K562 (cell line): ENCODE measurements around the gene TCF12. TPM values are rescaled to one million over a fixed set of nuclear protein-coding genes. Genes with fewer than 3 reads are reported as not detected.

ENCODE experiments used
- ATAC-seq: fragments of 200-7000 bp; cut with Tn5 transposase; 3 replicates; pipeline ENCODE4 v1.9.1; 2020; ENCODE audit warnings: moderate library complexity
- BruUV-seq: library from RNA; stranded (reverse); fragments of 400-500 nt; replicated peaks from 2 replicates; lab custom pipeline; 2021; lab: Mats Ljungman, UMichigan
- CTCF ChIA-PET: fragments of 300-600 bp; formaldehyde crosslinking; extraction: SDS; loops from one replicate; lab custom pipeline; 2021; ENCODE audit warnings: low intra/inter-chr PET ratio; lab: Yijun Ruan, JAX
- POLR2A ChIA-PET: fragments of 300-600, 350-650 bp; sonication (Branson Sonifier 250); formaldehyde crosslinking; extraction: SDS; loops from one replicate; lab custom pipeline; 2021; ENCODE audit warnings: antibody characterized with exemption, inconsistent platforms; lab: Yijun Ruan, JAX
- DNase-seq, 4 experiments: peaks; one replicate each; pipeline versions ENCODE4 v3.0.0 to v3.0.0-alpha.2; 2011 to 2018; ENCODE audit warnings: low spot score in 3 of 4, mixed read lengths in 3 of 4; ENCODE audit errors: extremely low read depth in 1 of 4
- FAIRE-seq: peaks from 2 replicates; lab custom pipeline; 2011; peaks lifted over from hg19 to GRCh38; lab: Jason Lieb, UNC
- H2AFZ ChIP-seq: 2 replicates; pipeline ENCODE4 v1.6.0; 2011; ENCODE audit warnings: low read depth, low read length, control low read depth, inconsistent platforms
- H3K27ac ChIP-seq: fragments of 200-600 bp; 3 replicates; pipeline ENCODE4 v1.8.0; 2011; ENCODE audit warnings: low read depth, mild to moderate bottlenecking, control low read depth, inconsistent platforms, low read length, moderate library complexity, mixed read lengths; ENCODE audit errors: extremely low read depth
- H3K27me3 ChIP-seq, 2 experiments: fragments of 300-600 bp in 1 of 2; 2 replicates in 1 of 2; 3 replicates in 1 of 2; pipeline versions ENCODE4 v1.6.0 to v1.8.0; 2011; ENCODE audit warnings: inconsistent platforms in 2 of 2, low read length in 2 of 2, mild to moderate bottlenecking in 1 of 2, mixed read lengths in 1 of 2, moderate library complexity in 1 of 2; ENCODE audit not compliant: control insufficient read depth in 2 of 2, insufficient read depth in 2 of 2
- H3K36me3 ChIP-seq: fragments of 300-600 bp; 3 replicates; pipeline ENCODE4 v1.8.0; 2011; ENCODE audit warnings: mild to moderate bottlenecking, low read length, inconsistent platforms; ENCODE audit not compliant: control insufficient read depth, insufficient read depth
- H3K4me1 ChIP-seq, 2 experiments: fragments of 200-600 bp in 1 of 2; replicated peaks in 1 of 2; 2 replicates in 1 of 2; 3 replicates in 1 of 2; pipeline versions ENCODE4 v1.5.1 to v1.8.0; 2011; ENCODE audit warnings: inconsistent platforms in 2 of 2, low read length in 2 of 2, mild to moderate bottlenecking in 1 of 2, mixed read lengths in 1 of 2, moderate library complexity in 1 of 2; ENCODE audit not compliant: control insufficient read depth in 2 of 2, insufficient read depth in 2 of 2
- H3K4me2 ChIP-seq: 2 replicates; pipeline ENCODE4 v1.6.1; 2011; ENCODE audit warnings: low read length, control low read depth, inconsistent platforms, mixed read lengths; ENCODE audit not compliant: insufficient read depth
- H3K4me3 ChIP-seq: fragments of 200-600 bp; sonication (generic), shearing (Covaris generic); 2 replicates; pipeline ENCODE4 v1.5.1; 2016; ENCODE audit warnings: control low read depth, inconsistent platforms
- H3K79me2 ChIP-seq: fragments of 200-600 bp; 3 replicates; pipeline ENCODE4 v1.8.0; 2011; ENCODE audit warnings: low read length, inconsistent platforms; ENCODE audit not compliant: control insufficient read depth, insufficient read depth
- H3K9ac ChIP-seq, 2 experiments: 2 replicates each; pipeline versions ENCODE4 v1.6.0 to v1.6.1; 2011; ENCODE audit warnings: low read depth in 2 of 2, low read length in 2 of 2, control low read depth in 1 of 2, inconsistent platforms in 1 of 2, mild to moderate bottlenecking in 1 of 2, mixed read lengths in 1 of 2; ENCODE audit not compliant: insufficient read depth in 1 of 2
- H3K9me1 ChIP-seq: one replicate; pipeline ENCODE4 v1.6.0; 2011; ENCODE audit warnings: inconsistent platforms, mild to moderate bottlenecking, low read length, moderate library complexity; ENCODE audit not compliant: control insufficient read depth, insufficient read depth
- H3K9me3 ChIP-seq: replicated peaks from 2 replicates; pipeline ENCODE4 v1.5.1; 2011; ENCODE audit warnings: low read depth, low read length, inconsistent platforms; ENCODE audit not compliant: control insufficient read depth, insufficient read depth
- H4K20me1 ChIP-seq: replicated peaks from 2 replicates; pipeline ENCODE4 v1.6.1; 2011; ENCODE audit warnings: low read length, inconsistent platforms, mixed read lengths; ENCODE audit not compliant: control insufficient read depth, insufficient read depth
- HNRNPLL ChIP-seq: fragments of 200-400 bp; formaldehyde crosslinking; IDR thresholded peaks from 2 replicates; pipeline ENCODE4 v1.6.1; 2017; ENCODE audit warnings: low read length, low read depth, mild to moderate bottlenecking; ENCODE audit not compliant: poor library complexity, severe bottlenecking
- PBX2 ChIP-seq, 2 experiments: IDR thresholded peaks in 1 of 2; conservative IDR thresholded peaks in 1 of 2; 2 replicates each; pipeline ENCODE4 v1.6.1; 2016; ENCODE audit warnings: low read depth in 2 of 2, mild to moderate bottlenecking in 1 of 2, missing compliant biosample characterization in 1 of 2, missing genetic modification characterization in 1 of 2, moderate library complexity in 1 of 2
- WGBS: fragments of 100-300 bp; shearing (Covaris generic); methylation state at CpG from one replicate; pipeline ENCODE4 v1.1.6; 2016; ENCODE audit warnings: low coverage, mixed read lengths; ENCODE audit not compliant: insufficient coverage; ENCODE audit errors: missing lambda C conversion rate; 5-methylcytosine and 5-hydroxymethylcytosine counted together
- in situ Hi-C: fragments of 300-500 bp; cut with MboI; formaldehyde crosslinking; loops from 4 replicates; pipeline ENCODE4 v1.15.0; 2018; ENCODE audit warnings: inconsistent platforms, mixed read lengths
- intact Hi-C: fragments of 100-400 bp; cut with micrococcal nuclease; formaldehyde crosslinking; loops from 2 replicates; pipeline ENCODE4 v1.14.2; 2022
- polyA plus RNA-seq, 8 experiments: library from polyadenylated mRNA; depleted of rRNA in 4 of 8; stranded (reverse) in 5 of 8; unstranded in 3 of 8; fragments of >200 nt; fragmentation: Nextera tagmentation in 2 of 8; fragmentation: Illumina TruSeq in 1 of 8; extraction: Ambion mirVana in 2 of 8; extraction: Trizol in 1 of 8; gene quantifications; 2 replicates each; pipeline versions ENCODE4 v1.2.1 to v1.2.3, GENCODE V29; 2011 to 2014; ENCODE audit warnings: inconsistent platforms in 1 of 8, missing spikeins in 1 of 8
- total RNA-seq, 7 experiments: library from RNA; depleted of rRNA in 6 of 7; stranded (reverse); fragments of >200 nt in 6 of 7; fragmentation: Illumina TruSeq in 2 of 7; extraction: Trizol in 2 of 7; gene quantifications; 2 replicates each; pipeline versions ENCODE4 v1.2.1 to v1.2.3, GENCODE V29; 2011 to 2021; ENCODE audit warnings: low replicate concordance in 1 of 7

TCF12 gene
- total and polyA plus RNA-seq, 9 of the 15 experiments (the other 6 are each of a cell fraction or from before 2014, with no cell fraction given), result 10.5 to 132 (median 52.9) TPM

DNA sequence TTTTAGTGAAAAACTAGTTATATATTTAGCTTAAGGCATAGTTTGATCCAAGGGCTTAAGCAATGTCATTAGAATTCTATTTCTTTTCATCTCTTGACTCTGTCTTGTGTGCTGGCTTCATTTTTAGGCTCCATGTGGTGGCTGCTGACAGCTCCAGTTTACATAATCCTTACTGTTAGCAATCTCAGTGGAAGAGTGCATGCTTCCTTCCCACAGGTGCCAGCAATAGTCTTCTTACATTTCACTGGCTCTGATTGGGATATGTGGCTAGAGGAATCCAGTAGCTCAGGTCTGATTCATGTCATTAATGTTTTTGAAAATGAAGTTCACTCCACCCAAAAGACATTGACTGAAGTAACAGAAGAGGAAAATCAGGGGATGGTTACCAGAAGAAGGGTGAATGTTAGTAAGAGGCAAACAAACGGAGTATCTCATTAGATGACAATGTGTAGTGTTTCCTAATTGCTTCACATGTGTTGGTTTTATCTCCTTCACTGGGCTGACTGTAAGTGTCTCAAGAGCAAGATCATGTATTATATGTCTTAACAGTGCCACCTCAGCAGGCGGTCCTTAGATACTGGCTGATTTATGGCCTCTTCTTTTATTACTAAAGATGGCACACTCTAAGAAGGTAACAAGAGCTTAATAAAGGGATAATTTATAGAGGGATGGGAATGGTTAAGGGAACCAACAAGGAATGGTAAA is 25.6 kb upstream of the TCF12 start:
- Histone ChIP-seq H2AFZ (no peak overlapping the region), H3K27ac (no peak overlapping the region), H3K4me3 (no peak overlapping the region), H3K4me2 (no peak overlapping the region), H3K9me1 (no peaks in the 10 kb centered on the region), H3K9me3 (no peaks in the 10 kb centered on the region), H3K79me2 (peaks cover 3% of the 10 kb centered on the region; the same call in 1 of the 3 replicates), H3K27me3 (no peaks in the 10 kb centered on the region), H3K4me1 (peaks cover 0 to 14% of the 10 kb centered on the region in 2 experiments; a peak in 4 of 5 replicates), H3K36me3 (no peaks in the 10 kb centered on the region), H3K9ac (no peak overlapping the region), H4K20me1 (no peaks in the 10 kb centered on the region)
- in situ Hi-C loops, result no loop called here
- ChIA-PET CTCF (no interaction called here), POLR2A (interaction anchor here (1.2 kb wide), 1 partner anchor 9 kb away, joined by 6 read pairs; no protein-coding TSS in a partner anchor)
- TF ChIP-seq PBX2 (CRISPR knock-in tag; IDR thresholded peaks at IDR 0.05; ENCODE audit: low read depth) (no peak), PBX2 (tag; conservative IDR thresholded peaks at IDR 0.05; ENCODE audit: low read depth) (0 out of 2 replicates have a peak, but pooled peaks have one; percentile 23), HNRNPLL (no peak)
- ATAC-seq (no peak), DNase-seq (no peak), FAIRE-seq (no peak)
- BruUV-seq, result no TSS peak
- intact Hi-C loops, result no loop called here
- 54% methylated on average over 2 of the region's 2 CpGs for WGBS
